GDM1 (cell line): ENCODE measurements around the gene RHBDF1.

Experiments
- DNase-seq: peaks from one replicate; lab custom pipeline; 2025; lab: John Stamatoyannopoulos, UW

The RHBDF1 gene

DNA sequence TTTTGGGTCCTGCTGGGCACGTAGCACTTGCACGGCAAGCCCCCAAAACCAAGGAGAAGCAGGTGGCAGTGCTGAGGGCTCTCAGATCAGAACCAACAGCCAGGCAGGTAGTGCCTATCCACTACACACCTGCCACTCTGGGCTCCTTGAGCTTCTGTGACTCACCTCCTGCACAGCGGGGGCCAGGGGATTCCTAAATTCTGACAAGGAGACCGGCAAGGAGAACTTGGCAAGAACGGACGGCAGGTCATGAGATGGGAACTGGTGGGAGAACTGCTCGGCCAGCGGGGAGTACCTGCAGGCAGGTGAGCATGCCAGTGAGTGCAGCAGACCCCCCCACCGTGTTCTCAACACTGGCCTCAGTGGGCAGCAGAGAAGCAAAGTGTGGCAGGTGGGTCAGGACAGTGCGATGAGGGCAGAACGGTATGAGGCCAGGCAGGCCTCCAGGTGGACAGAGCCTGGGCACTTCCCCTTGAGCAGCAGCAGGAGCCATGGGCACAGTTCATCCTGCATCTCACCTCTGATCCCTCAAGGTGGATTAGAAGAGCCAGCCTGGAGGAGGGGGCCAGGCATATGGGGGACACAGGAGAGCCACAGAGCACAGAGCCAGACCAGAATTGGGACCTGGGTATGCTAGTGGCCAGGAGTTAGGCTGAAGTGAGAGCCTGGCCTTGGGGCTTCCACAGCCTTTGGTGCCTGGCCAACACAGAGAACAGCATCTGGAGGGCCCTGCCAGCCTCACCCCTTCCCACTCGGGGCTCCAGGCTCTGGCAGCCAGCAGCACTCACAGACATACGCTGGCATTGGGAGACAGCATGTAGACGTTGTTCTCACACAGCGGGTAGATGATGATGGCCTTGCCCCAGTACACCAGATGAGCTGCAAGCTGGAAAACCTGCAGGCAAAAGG lies 20.3 kb upstream of the RHBDF1 start:
- no peak for DNase-seq

DNA sequence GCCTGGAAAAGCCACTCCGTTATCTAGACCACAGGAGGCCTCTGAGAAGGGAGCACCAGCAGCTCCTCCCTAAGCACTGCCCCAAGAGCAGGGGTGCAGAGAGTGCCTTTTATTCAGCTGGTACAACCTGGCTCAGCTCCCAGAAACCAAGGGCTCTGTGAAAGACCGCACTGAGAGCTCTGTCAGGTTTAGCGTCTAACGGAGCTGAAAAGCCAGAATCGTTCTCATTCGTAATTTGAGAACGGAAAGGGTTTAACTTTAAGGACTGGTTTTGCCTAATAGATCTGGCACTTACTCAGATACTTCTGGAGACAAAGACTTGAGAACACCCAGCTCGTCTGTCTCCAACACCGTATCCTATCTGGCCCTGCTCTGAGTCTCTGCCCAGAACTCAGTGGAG lies 19.1 kb upstream of the RHBDF1 start:
- no peak for DNase-seq

DNA sequence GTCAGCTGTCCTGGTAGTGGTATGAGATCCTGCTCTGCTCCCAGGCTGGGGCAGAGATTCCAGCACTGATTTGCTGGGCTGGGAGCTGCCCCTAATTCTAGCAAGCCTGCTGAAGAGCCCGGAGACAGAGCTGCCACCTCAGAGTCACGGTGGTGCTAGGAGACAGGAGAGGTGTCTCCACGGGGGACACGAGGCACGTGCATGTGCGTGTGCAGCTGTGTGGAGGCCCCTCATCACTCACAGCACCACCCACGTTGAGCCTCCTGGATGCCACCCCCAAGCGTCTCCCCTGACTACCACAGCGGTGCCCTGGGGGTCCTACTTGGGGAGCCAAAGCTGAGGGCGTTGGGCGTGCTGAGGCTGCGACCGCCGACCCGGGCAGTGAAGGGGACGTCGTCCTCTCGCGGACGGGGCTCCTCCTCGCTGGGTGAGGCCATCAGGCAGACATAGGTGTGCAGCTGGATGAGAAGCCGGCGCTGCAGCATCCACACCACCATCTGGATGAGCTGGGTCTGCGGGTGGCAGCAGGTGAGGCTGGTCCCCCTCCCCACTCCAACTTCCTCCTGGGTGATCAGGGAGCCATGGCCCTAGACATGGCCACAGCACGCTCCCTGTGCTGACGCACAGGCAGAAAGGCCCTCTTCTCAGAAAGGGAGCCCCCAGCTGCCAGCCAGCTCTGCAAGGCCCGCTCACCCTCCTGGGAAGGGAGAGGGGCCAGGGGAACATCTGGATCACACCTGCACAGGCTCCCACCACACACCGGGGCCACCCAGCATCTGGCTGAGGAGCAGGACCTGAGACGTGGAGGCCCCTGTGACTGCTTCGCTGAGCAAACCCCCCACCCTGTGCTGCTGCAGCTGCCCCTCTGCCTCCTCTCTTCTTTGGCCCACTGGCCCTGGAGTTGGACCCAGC lies 17.2 kb upstream of the RHBDF1 start:
- no peak for DNase-seq

DNA sequence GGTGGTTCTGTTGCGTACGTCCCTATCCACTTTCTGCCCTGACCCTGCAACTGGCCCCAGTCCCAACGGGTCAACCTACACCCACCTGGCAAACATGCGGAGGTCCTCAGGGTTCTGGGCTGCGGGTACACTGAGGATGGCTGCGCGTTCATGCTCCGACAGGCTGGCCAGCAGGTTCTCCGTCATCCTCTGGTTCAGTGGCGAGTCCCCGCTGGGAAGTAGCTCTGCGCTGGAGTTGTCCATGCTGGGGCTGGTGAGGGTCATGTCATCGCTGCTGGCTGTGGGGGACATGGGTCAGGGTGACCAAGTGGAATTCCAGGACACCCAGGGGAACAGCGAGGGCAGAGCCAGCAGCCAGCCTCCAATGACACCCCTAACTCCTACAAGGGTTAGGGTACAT lies 16.2 kb upstream of the RHBDF1 start:
- no peak for DNase-seq

DNA sequence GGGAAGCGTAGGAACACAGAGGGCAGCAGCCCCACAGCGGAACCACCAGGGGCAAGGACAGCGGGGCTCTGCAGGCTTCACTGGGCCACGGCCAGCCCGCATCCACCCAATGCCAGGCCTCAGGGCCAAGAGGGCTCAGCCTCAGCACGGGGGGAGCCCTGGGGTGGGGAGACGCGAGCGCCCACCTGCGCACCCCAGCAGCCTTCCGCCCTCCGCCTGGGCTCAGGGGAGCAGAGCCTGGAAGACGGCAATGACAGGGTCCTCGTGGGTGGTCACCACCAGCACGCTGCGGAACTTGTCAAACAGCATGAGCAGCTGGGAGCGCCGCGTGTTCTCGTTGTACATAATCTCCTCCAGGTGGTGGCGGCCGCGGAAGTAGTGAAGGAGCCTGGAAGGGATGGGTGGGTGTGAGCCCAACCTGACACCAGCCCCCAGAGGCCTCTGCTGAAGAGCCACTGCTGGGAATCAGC lies 14.1 kb upstream of the RHBDF1 start:
- no peak for DNase-seq

DNA sequence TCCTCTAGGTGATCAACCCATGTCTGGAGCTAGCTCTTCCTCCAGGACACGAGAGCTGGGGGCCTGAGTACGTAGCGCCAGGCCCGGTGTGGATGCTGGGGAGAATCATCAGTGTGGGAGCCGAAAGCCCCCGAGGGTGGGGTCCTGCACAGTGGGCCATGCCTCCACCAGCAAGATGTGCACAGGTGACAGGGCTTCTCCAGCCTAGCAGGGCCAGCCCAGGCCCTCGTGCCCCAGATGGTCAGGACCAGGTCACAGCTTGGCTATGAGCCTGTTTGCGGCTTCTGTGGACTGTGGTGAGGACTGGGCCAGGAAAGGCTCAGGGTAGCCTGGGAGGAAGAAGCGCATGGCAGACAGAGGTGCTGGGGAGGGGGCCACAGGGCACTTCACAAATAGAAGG lies 13.4 kb upstream of the RHBDF1 start:
- peak; percentile 15 for DNase-seq

DNA sequence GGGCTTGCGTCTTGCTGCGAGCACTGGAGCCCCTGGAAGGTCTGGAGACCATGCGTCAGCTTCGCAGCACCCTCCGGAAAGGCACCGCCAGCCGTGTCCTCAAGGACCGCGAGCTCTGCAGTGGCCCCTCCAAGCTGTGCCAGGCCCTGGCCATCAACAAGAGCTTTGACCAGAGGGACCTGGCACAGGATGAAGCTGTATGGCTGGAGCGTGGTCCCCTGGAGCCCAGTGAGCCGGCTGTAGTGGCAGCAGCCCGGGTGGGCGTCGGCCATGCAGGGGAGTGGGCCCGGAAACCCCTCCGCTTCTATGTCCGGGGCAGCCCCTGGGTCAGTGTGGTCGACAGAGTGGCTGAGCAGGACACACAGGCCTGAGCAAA lies 13.0 kb upstream of the RHBDF1 start:
- no peak for DNase-seq

DNA sequence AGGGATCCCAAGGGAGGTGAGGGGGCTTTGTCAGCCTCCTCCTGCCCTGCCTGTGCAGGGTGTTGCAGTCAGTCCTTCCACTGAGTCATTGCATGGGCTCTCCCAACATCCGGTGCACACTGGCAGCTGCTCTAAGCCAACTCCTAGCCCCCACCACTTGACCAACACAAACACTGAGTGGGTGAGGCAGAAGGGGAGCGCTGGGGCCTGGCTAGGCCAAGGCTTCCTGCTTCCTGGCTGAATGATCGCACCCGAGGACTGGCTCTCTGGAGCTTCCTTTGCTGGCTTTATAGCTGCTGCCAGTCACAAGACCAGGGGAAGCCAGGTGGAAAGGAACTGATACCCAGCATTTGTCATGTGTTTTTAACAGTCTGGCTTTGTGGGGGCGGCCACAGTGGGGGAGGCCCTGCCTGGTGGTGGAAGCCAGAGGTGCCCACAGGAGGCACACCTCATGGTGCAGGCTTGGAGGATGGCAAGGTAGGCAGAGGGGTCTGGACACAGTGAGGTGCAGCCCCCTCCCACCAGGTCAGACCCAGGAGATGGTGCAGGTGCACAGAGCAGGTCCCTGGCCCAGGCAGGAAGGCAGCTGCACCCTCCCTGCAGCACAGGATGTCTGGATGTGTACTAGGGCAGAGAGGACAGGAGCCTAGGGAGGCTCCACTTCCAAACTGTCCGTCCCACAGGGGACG lies 12.4 kb upstream of the RHBDF1 start:
- DNase-seq = peak; percentile 77

DNA sequence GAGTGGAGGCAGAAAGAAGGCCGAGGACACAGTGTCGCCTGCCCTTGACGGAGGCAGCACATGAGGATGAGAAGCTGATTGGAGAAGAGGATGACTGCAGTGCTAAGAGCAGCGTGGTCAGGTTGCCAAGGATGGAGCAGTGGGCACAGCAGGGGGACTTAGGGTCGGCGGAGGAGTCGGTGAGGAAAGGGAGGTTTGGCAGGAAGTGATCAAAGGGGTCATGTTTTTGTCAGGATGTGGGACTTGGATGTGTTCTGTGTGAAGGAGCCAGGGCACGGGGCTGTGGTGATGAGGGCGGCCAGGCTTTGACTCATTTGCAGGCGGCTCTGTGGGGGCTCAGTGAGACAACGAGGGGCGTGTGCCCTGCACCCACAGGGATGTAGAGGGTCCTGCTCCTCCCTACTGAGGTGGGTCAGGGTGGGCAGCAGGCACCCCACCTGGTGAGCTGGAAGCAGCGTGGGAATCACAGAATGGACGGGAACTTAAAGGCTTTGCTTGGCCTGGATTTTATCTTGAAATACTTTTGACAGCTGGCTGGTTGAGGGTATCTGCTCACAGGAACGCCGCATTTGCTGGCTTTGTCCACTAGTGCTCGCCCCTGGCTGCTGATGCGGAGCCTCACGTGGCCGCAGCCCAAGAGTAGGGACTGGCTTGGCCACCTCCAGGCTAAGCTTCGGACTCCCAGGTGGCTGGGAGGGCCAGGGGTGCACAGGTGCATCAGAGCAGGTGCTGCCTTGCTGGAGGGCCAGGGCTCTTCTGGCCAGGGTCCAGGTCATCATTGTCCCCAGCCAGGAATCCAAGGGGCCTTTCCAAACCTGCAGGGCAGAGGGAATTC lies 11.6 kb upstream of the RHBDF1 start:
- DNase-seq = no peak

DNA sequence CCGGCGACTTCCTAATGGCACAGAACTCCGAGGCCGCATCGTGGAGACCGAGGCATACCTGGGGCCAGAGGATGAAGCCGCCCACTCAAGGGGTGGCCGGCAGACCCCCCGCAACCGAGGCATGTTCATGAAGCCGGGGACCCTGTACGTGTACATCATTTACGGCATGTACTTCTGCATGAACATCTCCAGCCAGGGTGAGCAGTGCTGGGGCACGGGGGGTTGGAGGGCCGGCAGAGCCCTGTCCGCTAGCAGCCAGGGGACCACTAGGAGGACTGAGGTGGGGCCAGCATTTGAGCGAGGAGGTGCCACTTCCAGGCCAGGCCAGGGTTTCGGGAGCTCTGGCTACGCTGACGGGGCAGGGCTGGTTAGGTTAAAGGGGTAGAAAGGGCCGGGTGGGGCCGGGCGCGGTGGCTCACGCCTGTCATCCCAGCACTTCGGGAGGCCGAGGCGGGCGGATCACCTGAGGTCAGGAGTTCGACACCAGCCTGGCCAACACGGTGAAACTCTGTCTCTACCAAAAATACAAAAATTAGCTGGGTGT lies 10.7 kb upstream of the RHBDF1 start:
- no peak for DNase-seq

DNA sequence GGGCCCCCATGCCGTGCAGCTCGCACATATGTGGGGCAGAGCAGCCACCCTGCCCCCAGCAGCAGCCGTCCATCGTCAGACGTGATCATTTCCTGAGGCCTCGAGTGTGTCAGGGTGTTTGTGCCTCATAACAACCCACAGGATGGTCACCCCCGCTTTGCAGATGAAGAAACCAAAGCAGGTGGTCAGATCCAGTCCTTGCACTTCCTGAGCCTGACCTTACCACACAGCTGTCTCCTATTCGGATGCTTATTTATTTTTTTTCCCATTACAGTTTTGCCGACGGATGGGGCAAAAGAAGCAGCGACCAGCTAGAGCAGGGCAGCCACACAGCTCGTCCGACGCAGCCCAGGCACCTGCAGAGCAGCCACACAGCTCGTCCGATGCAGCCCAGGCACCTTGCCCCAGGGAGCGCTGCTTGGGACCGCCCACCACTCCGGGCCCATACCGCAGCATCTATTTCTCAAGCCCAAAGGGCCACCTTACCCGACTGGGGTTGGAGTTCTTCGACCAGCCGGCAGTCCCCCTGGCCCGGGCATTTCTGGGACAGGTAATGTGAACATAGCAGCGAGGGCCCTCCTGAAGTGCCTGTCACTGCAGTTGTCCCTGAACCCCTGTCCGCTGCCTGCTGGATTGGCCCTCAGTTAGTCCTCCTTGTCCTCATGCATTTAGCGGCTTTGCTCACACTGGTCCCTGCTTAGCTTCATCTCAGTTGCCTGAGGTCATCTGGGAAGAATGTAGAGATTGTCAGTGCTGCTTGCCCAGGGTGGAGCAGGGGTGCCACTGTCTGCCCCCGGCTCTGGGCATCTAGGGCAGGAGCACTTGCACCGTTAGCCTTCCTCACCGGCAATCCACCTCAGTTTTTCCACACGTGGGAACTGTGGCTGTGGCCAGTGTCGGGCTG lies 7.0 kb upstream of the RHBDF1 start:
- no peak for DNase-seq

DNA sequence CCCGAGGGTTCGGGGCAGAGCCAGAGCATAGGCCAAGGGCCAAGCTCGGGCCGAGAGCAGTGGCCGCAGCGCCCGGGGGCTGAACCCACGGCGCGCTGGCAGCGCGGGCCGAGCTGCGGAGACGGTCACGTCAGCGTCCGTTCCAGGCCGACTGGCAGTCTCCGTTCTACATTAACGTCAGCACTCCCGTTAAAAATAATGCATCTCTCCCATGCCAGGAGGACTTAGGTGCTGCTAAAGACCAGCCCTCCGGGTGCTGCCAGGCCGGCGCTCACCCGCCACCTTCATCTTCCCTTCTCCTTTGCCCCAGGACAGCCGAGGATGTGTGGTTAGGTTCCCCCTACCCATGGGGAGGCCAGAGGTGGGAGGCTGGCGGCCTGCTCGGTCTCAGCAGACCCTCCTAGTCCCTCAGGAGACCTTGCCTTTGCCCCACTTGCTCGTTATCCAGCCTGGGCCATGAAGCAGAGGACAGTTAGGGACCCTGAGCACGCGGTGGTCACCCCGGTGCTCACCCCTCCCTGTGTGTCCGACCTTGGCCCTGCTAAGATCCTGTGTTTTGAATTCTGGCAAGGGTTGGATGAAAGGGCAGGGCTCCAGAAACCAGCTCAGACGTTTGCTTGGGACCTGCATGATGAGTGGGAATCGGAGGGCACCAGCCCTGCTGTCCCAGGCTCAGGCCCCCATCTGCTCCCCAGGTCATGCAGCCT lies 6.2 kb upstream of the RHBDF1 start:
- DNase-seq = no peak

DNA sequence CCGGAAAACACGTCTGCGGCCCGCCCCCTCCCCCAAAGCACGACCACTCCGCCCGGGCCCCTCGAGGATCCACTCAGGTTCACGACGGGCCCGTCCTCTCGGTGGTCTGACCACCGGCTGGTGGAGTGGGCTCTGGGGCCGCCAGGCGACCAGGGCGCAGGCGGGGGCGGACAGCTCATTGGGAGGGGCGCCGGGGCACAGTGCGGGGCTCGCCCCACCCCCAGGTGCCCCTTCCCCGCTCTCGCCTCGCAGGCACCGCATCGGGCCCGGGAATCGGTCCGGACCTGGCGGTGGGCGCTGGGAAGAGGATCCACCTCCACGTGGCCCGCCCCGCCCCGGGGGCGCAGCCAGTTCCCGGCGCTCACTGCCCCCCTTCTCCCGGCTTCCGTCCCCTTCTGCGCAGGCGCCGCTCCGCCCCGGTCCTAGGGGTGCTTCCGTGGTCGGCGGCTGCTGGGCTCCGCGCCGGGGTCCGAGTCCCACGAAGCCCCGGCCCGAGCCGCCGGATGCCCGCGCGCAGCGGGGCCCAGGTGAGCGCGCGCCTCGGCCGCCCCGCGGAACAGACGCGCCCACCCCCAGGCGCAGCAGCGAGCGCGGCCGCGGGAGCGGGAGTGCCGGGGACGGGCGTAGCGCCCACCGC lies 5.5 kb upstream of the RHBDF1 start, which contains the start of gene MPG:
Gene MPG, plus strand, starts transcription at position 419 of the 637 bp plus-strand sequence. Its CDS starts 85 bp downstream, at position 504.
- DNase-seq = peak; percentile 81

DNA sequence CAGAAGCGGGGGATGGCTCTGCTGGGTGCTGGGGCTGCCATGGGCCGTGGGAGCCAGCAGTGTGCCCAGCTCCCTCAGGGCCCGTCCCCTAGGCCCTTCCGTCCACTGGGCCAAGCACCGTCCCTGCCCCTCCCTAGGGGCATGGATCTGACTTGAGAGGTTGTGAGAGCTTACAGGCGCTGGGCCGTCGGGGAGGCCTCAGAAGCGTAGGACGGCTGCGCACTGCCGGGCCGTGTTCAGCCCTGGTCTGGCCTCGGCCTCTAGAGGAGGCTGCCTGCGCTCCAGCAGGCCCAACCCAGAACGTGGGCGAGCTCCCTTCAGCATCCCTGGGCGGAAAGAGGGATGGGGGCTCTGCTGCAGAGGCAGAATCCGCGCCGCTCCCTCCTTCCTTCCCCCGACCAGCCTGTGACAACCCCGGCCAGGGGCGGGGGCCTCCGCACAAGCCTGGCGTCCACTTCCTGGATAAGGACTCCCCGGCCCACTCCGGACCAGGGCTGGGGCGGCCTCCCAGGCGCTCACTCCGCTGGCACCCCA lies 4.9 kb upstream of the RHBDF1 start:
- DNase-seq = peak; percentile 23

DNA sequence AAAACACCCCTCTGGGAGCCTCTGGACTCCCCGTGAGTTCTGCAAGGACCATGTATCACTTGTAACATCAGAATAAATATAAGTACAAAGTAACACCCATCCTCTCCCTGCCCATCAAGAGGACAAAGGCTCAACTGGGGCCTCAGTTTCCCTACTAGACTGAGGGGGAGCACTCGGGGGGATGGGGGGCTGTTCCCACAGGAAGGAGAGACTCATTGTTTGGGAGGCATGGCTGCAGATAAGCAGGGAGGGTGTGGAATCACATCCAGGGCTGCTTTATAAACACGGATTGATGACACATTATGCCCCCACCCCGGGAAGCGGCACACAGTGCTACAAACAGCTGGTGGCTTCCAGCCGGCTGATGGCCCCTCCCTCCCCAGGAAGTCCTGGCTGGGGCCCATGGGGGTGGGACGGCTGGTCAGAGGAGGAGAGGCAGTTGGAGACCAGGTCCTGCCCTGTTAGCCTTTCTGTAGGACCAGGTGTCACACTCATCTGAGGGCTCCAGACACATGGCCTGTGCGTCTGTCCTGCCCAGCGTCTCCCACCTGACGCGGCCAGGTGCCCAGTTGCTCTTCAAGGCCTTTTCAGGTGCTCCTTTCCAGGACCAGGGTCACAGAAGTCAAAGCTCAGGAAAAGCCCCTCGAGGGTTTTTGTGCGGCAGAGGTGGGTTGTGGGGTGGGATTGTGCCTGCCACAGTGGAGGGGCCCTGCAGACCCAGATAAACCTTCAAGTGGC lies 4.3 kb upstream of the RHBDF1 start:
- peak; percentile 25 for DNase-seq

DNA sequence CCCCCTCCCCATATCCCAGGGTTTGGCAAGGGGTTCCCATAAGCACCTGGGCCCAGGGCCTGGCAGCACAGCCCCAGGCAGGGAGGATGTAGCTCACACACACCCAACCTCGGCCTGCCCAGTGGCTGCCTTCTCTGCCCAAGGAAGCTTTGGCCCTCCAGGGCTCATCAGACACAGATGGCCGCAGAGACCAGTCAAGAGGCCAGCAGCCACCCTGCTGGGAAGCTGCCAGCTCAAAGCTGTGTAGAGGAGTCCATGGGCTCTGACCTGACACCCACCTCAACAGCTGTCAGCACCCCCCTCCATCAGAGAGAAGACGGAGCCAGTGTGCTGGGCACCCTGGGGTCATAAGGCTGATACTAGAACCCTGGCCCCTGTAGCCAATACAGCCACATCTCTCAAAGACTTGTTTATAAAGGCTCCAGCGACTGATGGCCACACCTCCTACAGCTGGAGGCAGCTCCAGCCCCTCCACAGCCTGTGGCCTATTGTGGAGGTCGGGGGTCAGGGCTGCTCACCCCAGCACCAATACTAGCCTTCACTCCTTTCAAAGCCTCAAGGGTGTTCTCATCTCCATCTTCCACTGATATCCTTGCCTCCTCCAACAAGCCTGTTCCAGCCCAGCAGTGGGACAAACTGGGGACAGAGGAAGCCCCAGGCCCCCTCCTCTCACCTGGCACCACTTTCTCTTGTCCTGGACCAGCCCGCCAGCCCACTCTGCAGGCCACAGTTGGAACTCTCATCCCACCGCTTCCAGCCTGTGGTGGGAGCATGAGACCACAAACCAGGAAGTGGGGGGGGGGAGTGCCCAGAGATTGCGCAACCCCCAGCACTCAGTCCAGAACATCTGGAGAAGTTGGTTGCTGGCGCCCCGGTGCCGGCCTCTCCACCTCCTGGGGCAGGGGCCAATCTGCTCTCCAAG lies 3.4 kb upstream of the RHBDF1 start:
- peak; percentile 87 for DNase-seq
